PC-9 (cell line): ENCODE results near the gene EFHC1. TPM values are rescaled to one million over a fixed set of nuclear protein-coding genes. Genes with fewer than 3 reads are reported as not detected.
"Not testable (repeated sequence)": the region's sequence is repeated elsewhere in the genome, so short reads cannot be mapped to it uniquely, and the experiment has no call there.

Experiments
- BruUV-seq: library from RNA; stranded (reverse); fragments of 400-500 nt; replicated peaks from 2 replicates; lab custom pipeline; 2021; lab: Mats Ljungman, UMichigan
- CTCF ChIA-PET: fragments of 300-600 bp; sonication (Branson Sonifier 250); formaldehyde crosslinking; loops from one replicate; lab custom pipeline; 2022; ENCODE audit warnings: antibody characterized with exemption; lab: Charles Lee
- POLR2A ChIA-PET: fragments of 300-600 bp; sonication (Branson Sonifier 250); formaldehyde crosslinking; loops from one replicate; lab custom pipeline; 2022; ENCODE audit warnings: antibody characterized with exemption; ENCODE audit not compliant: unreplicated experiment; lab: Charles Lee
- DNase-seq, 2 experiments: peaks; one replicate each; pipeline versions ENCODE4 v3.0.0 to v3.0.0-alpha.2; 2015 to 2022; ENCODE audit warnings: mixed read lengths in 1 of 2
- H2AFZ ChIP-seq: fragments of 200-600 bp; sonication (generic); 2 replicates; pipeline ENCODE4 v1.8.1; 2017; ENCODE audit warnings: antibody characterized with exemption
- H3F3A ChIP-seq: fragments of 200-600 bp; sonication (generic); 2 replicates; pipeline ENCODE4 v1.8.1; 2017; ENCODE audit warnings: antibody characterized with exemption, mild to moderate bottlenecking, low read depth; ENCODE audit not compliant: insufficient read depth
- H3K27ac ChIP-seq: fragments of 200-600 bp; sonication (generic); 2 replicates; pipeline ENCODE4 v1.6.1; 2016; ENCODE audit warnings: mixed run types
- H3K27me3 ChIP-seq: fragments of 200-600 bp; sonication (generic); 2 replicates; pipeline ENCODE4 v1.6.1; 2016; ENCODE audit warnings: low read depth, mixed run types; ENCODE audit not compliant: insufficient read depth
- H3K36me3 ChIP-seq: fragments of 200-600 bp; sonication (generic); 2 replicates; pipeline ENCODE4 v1.6.1; 2016; ENCODE audit warnings: low read depth, mixed run types
- H3K4me1 ChIP-seq: fragments of 200-600 bp; sonication (generic); replicated peaks from 2 replicates; pipeline ENCODE4 v1.6.1; 2016; ENCODE audit warnings: mixed run types; ENCODE audit not compliant: insufficient read depth
- H3K4me2 ChIP-seq: fragments of 200-600 bp; sonication (generic); 2 replicates; pipeline ENCODE4 v1.6.1; 2017; ENCODE audit warnings: mixed run types
- H3K4me3 ChIP-seq: fragments of 200-600 bp; sonication (generic); 2 replicates; pipeline ENCODE4 v1.6.1; 2016; ENCODE audit warnings: mixed run types
- H3K79me2 ChIP-seq: fragments of 200-600 bp; sonication (generic); 2 replicates; pipeline ENCODE4 v1.6.1; 2017; ENCODE audit warnings: low read depth, mixed run types
- H3K9me2 ChIP-seq: fragments of 200-600 bp; sonication (generic); 2 replicates; pipeline ENCODE4 v1.8.1; 2017; ENCODE audit warnings: mild to moderate bottlenecking; ENCODE audit not compliant: insufficient read depth
- H3K9me3 ChIP-seq: fragments of 200-600 bp; sonication (generic); 2 replicates; pipeline ENCODE4 v1.8.1; 2016; ENCODE audit warnings: low read depth; ENCODE audit not compliant: insufficient read depth
- H4K20me1 ChIP-seq: fragments of 200-600 bp; sonication (generic); 2 replicates; pipeline ENCODE4 v1.8.1; 2017; ENCODE audit not compliant: insufficient read depth
- CTCF ChIP-seq: fragments of 200-600 bp; sonication (generic); conservative IDR thresholded peaks from 2 replicates; pipeline ENCODE4 v1.6.1; 2017; ENCODE audit warnings: mixed run types, antibody characterized with exemption, mild to moderate bottlenecking, moderate library complexity
- EZH2 ChIP-seq: fragments of 200-600 bp; sonication (generic); IDR thresholded peaks from 2 replicates; pipeline ENCODE4 v1.8.0; 2017; ENCODE audit warnings: antibody characterized with exemption, low read depth
- intact Hi-C: fragments of 100-400 bp; cut with micrococcal nuclease; formaldehyde crosslinking; loops from one replicate; pipeline ENCODE4 v1.10.0; 2022; ENCODE audit not compliant: unreplicated experiment
- total RNA-seq: library from RNA; stranded (reverse); gene quantifications from 2 replicates; pipeline ENCODE4 v1.2.3, GENCODE V29; 2021

EFHC1 gene
- total RNA-seq, 1 experiment from 2014 or later, result 45.0 TPM

GRCh38 chr6:52424513-52424912 is 4.4 kb downstream of the EFHC1 start:
- no peak overlapping the region for H2AFZ ChIP-seq
- H3K4me3 ChIP-seq, result no peak overlapping the region
- no peaks in the 10 kb centered on the region for H3K36me3 ChIP-seq
- H3F3A ChIP-seq, result peaks cover 25% of the 10 kb centered on the region
- intact Hi-C loops, result loop anchor here (1.0 kb wide), 1 partner anchor 80 kb away; no protein-coding TSS in a partner anchor
- peak overlapping the region; percentile 42 for H3K27ac ChIP-seq
- H3K27me3 ChIP-seq, result no peaks in the 10 kb centered on the region
- no peaks in the 10 kb centered on the region for H3K79me2 ChIP-seq
- H3K4me1 ChIP-seq, result peaks cover 41% of the 10 kb centered on the region
- no TSS peak for BruUV-seq
- H4K20me1 ChIP-seq, result no peaks in the 10 kb centered on the region
- TF ChIP-seq EZH2 (no peak), CTCF (no peak)
- peak overlapping the region; percentile 35 for H3K4me2 ChIP-seq
- POLR2A ChIA-PET, result interaction anchor here (0.5 to 0.8 kb wide), 3 partner anchors 72 to 917 kb away, joined by 6 to 7 read pairs (median 6); no protein-coding TSS in a partner anchor
- CTCF ChIA-PET, result interaction anchor here (0.6 to 1.2 kb wide), 3 partner anchors 30 to 165 kb away, joined by 3 to 5 read pairs (median 3); no protein-coding TSS in a partner anchor
- no peaks in the 10 kb centered on the region for H3K9me3 ChIP-seq
- H3K9me2 ChIP-seq, result no peaks in the 10 kb centered on the region
- no peak for DNase-seq

GRCh38 chr6:52426667-52427066 is 6.5 kb downstream of the EFHC1 start:
- CTCF ChIA-PET, result interaction anchor here (0.5 kb wide), 1 partner anchor 25 kb away, joined by 3 read pairs; no protein-coding TSS in a partner anchor
- Histone ChIP-seq H3F3A (peaks cover 25% of the 10 kb centered on the region), H3K27ac (no peak overlapping the region), H3K4me2 (no peak overlapping the region), H3K27me3 (no peaks in the 10 kb centered on the region), H4K20me1 (no peaks in the 10 kb centered on the region), H3K79me2 (no peaks in the 10 kb centered on the region), H3K36me3 (no peaks in the 10 kb centered on the region), H2AFZ (no peak overlapping the region), H3K9me3 (no peaks in the 10 kb centered on the region), H3K4me1 (peaks cover 27% of the 10 kb centered on the region), H3K9me2 (no peaks in the 10 kb centered on the region), H3K4me3 (no peak overlapping the region)
- no TSS peak for BruUV-seq
- intact Hi-C loops, result no loop called here
- POLR2A ChIA-PET, result no interaction called here
- DNase-seq, result no peak
- no peak for TF ChIP-seq CTCF
- TF ChIP-seq EZH2, result no peak

GRCh38 chr6:52433294-52433693 is 13.2 kb downstream of the EFHC1 start:
- H3K79me2 ChIP-seq, H3K4me2 ChIP-seq, H3K4me1 ChIP-seq, H2AFZ ChIP-seq, H3F3A ChIP-seq, BruUV-seq, POLR2A ChIA-PET, H3K27ac ChIP-seq, DNase-seq, H3K36me3 ChIP-seq, CTCF ChIA-PET, H3K9me3 ChIP-seq, intact Hi-C loops, H3K27me3 ChIP-seq, H3K9me2 ChIP-seq, H4K20me1 ChIP-seq, H3K4me3 ChIP-seq: not testable (repeated sequence)

GRCh38 chr6:52435345-52435744 is 15.2 kb downstream of the EFHC1 start:
- H3K27me3 ChIP-seq, result no peaks in the 10 kb centered on the region
- no TSS peak for BruUV-seq
- CTCF ChIA-PET, result no interaction called here
- DNase-seq, result no peak
- no peaks in the 10 kb centered on the region for H3K36me3 ChIP-seq
- intact Hi-C loops, result no loop called here
- no peaks in the 10 kb centered on the region for H3K9me2 ChIP-seq
- no peak overlapping the region for H3K4me3 ChIP-seq
- TF ChIP-seq CTCF (no peak), EZH2 (no peak)
- no peak overlapping the region for H3K4me2 ChIP-seq
- H3F3A ChIP-seq, result no peaks in the 10 kb centered on the region
- no peaks in the 10 kb centered on the region for H3K4me1 ChIP-seq
- no peaks in the 10 kb centered on the region for H3K79me2 ChIP-seq
- no peak overlapping the region for H3K27ac ChIP-seq
- H3K9me3 ChIP-seq, result no peaks in the 10 kb centered on the region
- H4K20me1 ChIP-seq, result no peaks in the 10 kb centered on the region
- POLR2A ChIA-PET, result no interaction called here
- H2AFZ ChIP-seq, result no peak overlapping the region
